Right cardiac atrium (tissue), 5 donors: Measurements from ENCODE around the gene IFNA10. TPM values are rescaled to one million over a fixed set of nuclear protein-coding genes. Genes with fewer than 3 reads are reported as not detected.
"Not testable (repeated sequence)": the region's sequence is repeated elsewhere in the genome, so short reads cannot be mapped to it uniquely, and the experiment has no call there.

Source experiments
- ATAC-seq, 2 donors: fragments of 200-7000 bp; cut with Tn5 transposase; one replicate each; pipeline versions ENCODE4 v1.8.0 to v1.9.1; 2020; ENCODE audit warnings: moderate library complexity in 2 of 2, mild to moderate bottlenecking in 1 of 2
- DNase-seq, 3 donors: peaks; one replicate each; pipeline ENCODE4 v3.0.0-alpha.2; 2020
- H3K27ac ChIP-seq: one replicate; pipeline ENCODE4 v1.5.1; 2013; ENCODE audit warnings: mild to moderate bottlenecking, low read length, control low read depth, moderate library complexity
- H3K27me3 ChIP-seq: one replicate; pipeline ENCODE4 v1.6.1; 2013; ENCODE audit not compliant: control insufficient read depth, insufficient read depth
- H3K4me1 ChIP-seq: one replicate; pipeline ENCODE4 v1.6.1; 2013; ENCODE audit warnings: low read length; ENCODE audit not compliant: control insufficient read depth, insufficient read depth
- H3K4me3 ChIP-seq: one replicate; pipeline ENCODE4 v1.5.1; 2013; ENCODE audit warnings: low read length, control low read depth
- H3K9me3 ChIP-seq: one replicate; pipeline ENCODE4 v1.6.1; 2013; ENCODE audit warnings: low read length; ENCODE audit not compliant: control insufficient read depth
- WGBS: extraction: QIAGEN DNeasy Blood & Tissue Kit; methylation state at CpG from one replicate; pipeline ENCODE4 v1.1.7; 2013; 5-methylcytosine and 5-hydroxymethylcytosine counted together
- intact Hi-C, 4 donors: fragments of 100-400 bp; cut with DNase I; formaldehyde crosslinking; loops; one replicate each; pipeline versions ENCODE4 v1.11.0 to v1.14.0; 2022 to 2023
- polyA plus RNA-seq: library from polyadenylated mRNA; stranded (reverse); fragments of 200-250 nt; gene quantifications from one replicate; pipeline ENCODE4 v1.2.3, GENCODE V29; 2013
- total RNA-seq, 4 donors: library from RNA; stranded (reverse); fragmentation: NEBNext Ultra II Directional; extraction: Animal tissue kit (Norgen Biotek cat#: 25700); gene quantifications; one replicate each; pipeline ENCODE4 v1.2.1, GENCODE V29; 2021
- donor health status: healthy with polysubstance abuse.
- donor health status: DM: no; HTN: yes; CAD: no.
- donor health status: DM: no; HTN: no; CAD: no.
- donor health status: DM: no; HTN: yes; CAD: no; lungs with severe emphysema.
- donor health status: DM: yes; HTN: yes; CAD: no.

Gene IFNA10
- total and polyA plus RNA-seq, 5 donors: not detected

DNA sequence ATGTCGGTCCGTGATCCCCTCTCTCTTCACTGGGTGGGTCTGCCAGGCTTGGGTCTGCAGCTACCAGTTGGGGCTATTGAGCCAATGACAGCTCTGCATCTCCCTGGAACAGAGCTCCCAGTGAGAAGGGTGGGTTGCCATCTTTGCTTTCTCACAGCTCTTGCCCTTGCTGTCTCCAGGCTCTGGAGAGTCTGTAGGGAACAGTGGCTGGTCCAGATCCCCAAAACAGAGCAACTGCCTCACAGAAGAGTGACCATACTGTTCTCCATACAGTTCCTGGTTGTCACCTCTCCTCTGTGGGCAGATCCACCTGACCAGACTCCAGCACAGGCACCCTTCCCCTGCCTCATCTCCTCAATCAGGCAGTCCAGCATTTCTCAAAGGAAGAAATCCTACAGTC, 26.3 kb upstream of the IFNA10 start:
- intact Hi-C loops: no loop called here
- no peak overlapping the region for H3K4me3 ChIP-seq
- H3K9me3 ChIP-seq: no peaks in the 10 kb centered on the region
- 79% methylated on average over 2 of the region's 2 CpGs for WGBS
- ATAC-seq: no peak
- no peak overlapping the region for H3K27ac ChIP-seq
- H3K27me3 ChIP-seq: no peaks in the 10 kb centered on the region
- no peaks in the 10 kb centered on the region for H3K4me1 ChIP-seq
- DNase-seq: no peak

DNA sequence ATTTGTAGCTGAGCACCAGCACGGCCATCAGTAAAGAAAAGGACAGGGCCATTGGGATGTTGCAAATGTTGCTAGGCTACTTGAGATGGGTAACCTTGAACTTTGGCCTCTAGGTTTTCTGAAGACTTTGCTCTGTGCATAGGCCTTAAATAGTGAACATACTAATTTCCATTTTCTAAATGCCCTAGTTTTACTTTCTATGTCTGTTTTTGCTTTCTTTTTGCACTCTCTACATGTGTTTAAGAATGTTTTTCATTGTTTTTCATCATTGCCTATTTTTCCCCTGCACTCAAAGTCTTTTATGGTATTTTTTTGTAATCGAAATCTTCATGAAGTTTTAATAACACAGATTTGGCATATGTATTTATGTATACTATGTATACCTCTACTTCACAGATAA, 21.2 kb upstream of the IFNA10 start, which contains the start of gene IFNA17:
IFNA17 (minus strand) TSS at position 101 of the 400 bp plus-strand sequence; CDS start at position 52, 49 bp downstream.
- no peak for ATAC-seq
- Histone ChIP-seq H3K27me3 (no peaks in the 10 kb centered on the region), H3K27ac (no peak within 1 kb of the TSS), H3K9me3 (no peaks in the 10 kb centered on the region), H3K4me3 (no peak within 1 kb of the TSS), H3K4me1 (no peaks in the 10 kb centered on the region)
- no peak for DNase-seq
- WGBS: 80% methylated on average over 2 of the region's 2 CpGs
- intact Hi-C loops: no loop called here

DNA sequence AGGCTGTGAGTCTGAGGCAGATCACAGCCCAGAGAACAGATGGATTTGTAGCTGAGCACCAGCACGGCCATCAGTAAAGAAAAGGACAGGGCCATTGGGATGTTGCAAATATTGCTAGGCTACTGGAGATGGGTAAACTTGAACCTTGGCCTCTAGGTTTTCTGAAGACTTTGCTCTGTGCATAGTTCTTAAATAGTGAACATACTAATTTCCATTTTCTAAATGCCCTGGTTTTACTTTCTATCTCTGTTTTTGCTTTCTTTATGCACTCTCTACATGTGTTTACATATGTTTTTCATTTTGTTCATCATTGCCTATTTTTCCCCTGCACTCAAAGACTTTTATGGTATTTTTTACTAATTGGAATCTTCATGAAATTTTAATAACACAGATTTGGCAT, 10.3 kb upstream of the IFNA10 start, which contains the start of gene IFNA16:
IFNA16 (minus strand) TSS at position 101 of the 400 bp plus-strand sequence; CDS start at position 95, 6 bp downstream.
- DNase-seq, ATAC-seq, intact Hi-C loops, H3K4me3 ChIP-seq, H3K4me1 ChIP-seq, H3K27me3 ChIP-seq, H3K27ac ChIP-seq, H3K9me3 ChIP-seq: not testable (repeated sequence)
- 88% methylated on average over 1 of the region's 1 CpG for WGBS

DNA sequence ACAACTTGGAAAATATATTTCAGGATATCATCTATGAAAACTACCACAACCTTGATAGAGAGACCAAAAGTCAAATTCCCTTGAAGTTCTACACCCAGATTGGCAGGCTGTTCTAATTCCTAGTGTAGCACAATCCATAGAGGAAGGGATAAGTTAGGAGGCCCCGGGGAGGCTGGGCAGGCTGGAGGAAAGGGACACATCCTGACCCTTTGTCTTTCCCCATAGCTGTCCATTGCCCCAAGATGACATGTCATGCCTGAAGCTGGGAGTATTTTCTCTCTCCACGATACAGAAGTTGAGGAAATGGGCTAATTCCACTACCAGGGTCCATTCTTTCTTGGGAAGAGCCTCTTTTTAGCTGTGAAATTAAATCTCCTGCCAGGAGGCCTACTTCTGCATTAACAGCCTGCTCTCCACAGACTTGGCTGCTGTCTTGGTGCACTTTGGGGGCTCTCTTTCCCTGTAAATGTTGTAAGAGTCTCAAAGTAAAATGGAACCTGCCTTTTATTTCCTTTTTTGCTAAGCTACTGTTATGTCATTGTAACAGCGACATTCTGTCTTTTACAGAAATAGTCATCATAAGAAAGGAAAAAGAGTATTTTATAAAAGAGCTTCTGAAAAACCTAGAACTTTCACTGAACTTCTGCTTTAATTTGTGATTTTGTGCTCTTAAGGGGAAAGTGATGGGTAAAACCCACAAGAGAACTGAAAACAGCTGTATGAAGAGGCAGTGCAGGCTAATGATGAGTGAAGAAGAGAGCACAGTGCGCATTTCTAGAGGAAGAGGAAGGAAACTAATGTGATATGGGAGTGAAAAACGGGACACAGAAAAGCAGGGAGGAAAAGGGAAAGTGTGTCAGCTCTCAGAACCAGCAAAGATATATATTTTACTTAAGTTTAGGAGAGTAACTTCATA, 6.7 kb upstream of the IFNA10 start:
- H3K27ac ChIP-seq, H3K4me3 ChIP-seq, intact Hi-C loops, H3K4me1 ChIP-seq, ATAC-seq, DNase-seq, H3K9me3 ChIP-seq, H3K27me3 ChIP-seq: not testable (repeated sequence)
- WGBS: 39% methylated on average over 5 of the region's 5 CpGs

DNA sequence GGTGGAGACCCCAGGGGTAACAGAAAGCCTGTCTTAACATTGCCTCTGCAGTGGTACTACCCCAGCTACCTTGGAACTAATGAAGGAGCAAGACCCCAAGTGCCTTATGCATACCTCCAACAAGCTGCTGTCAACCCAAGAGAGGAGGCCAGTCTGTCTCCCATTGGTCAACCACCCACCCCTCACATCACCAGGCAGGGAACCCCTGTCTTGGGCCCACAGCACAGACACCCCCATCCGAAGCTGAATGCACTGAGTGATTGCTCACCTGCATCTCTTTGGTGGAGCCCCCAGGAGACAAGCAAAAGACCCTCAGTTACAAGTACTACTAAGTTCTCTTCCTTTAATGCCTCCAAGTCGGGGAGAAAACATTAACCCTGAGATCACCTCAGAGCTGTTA, 5.2 kb upstream of the IFNA10 start:
- H3K9me3 ChIP-seq, DNase-seq, H3K27ac ChIP-seq, H3K4me3 ChIP-seq, H3K27me3 ChIP-seq, H3K4me1 ChIP-seq, intact Hi-C loops: not testable (repeated sequence)
- peak in 1 of 2 donors; percentile 11 for ATAC-seq
- 59% methylated on average over 2 of the region's 2 CpGs for WGBS

DNA sequence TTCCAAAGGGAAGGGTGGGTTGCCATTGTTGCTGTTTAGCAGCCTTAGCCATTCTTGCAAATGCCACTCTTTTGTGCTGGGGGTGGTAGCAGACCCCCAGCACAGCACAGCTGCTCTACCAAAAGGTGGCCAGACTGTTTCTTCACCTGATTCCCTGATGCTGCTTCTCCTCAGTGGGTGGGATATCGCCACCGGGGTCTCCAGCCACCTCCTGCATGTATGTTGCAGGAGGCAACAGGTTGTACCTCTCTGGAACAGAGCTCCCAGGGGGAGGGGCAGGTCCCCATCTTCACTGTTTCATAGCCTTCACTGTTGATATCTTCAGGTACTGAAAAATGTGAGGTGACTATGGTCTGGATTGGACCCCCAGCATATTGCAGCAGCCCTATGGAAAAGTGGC, 3.8 kb upstream of the IFNA10 start:
- H3K4me3 ChIP-seq, DNase-seq, H3K4me1 ChIP-seq, H3K27ac ChIP-seq, intact Hi-C loops, H3K9me3 ChIP-seq, H3K27me3 ChIP-seq, ATAC-seq: not testable (repeated sequence)
- WGBS: 95% methylated on average over 2 of the region's 2 CpGs

DNA sequence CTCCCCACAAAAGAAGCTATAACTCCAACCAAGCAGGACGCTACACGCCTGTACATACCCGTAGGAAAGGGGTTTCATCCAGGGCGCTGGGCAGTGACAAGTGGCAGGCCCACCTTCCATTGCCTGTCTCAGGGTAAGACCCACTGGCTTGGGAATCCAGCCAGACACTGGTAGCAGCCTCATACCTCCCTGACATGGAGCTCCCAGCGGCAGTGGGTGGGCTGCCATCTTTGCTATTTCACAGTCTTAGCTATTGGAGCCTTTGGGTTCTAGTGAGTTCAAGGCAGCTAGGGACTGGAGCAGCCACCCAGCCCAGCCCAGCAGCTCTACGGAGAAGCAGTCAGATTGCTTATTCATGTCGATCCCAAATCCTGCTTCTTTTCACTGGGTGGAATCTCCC, 3.4 kb upstream of the IFNA10 start:
- ATAC-seq: no peak
- Histone ChIP-seq H3K27ac (no peak overlapping the region), H3K4me3 (no peak overlapping the region), H3K9me3 (no peaks in the 10 kb centered on the region), H3K4me1 (no peaks in the 10 kb centered on the region), H3K27me3 (no peaks in the 10 kb centered on the region)
- DNase-seq: no peak
- intact Hi-C loops: no loop called here
- WGBS: 89% methylated on average over 7 of the region's 7 CpGs

- Histone ChIP-seq H3K27ac (no peak overlapping the region), H3K9me3 (no peaks in the 10 kb centered on the region), H3K4me1 (no peaks in the 10 kb centered on the region), H3K4me3 (no peak overlapping the region), H3K27me3 (no peaks in the 10 kb centered on the region)
- intact Hi-C loops: no loop called here
- no peak for DNase-seq
- no peak for ATAC-seq
Measured at GRCh38 chr9:21205204-21205603, 1.7 kb downstream of the IFNA10 start.

DNA sequence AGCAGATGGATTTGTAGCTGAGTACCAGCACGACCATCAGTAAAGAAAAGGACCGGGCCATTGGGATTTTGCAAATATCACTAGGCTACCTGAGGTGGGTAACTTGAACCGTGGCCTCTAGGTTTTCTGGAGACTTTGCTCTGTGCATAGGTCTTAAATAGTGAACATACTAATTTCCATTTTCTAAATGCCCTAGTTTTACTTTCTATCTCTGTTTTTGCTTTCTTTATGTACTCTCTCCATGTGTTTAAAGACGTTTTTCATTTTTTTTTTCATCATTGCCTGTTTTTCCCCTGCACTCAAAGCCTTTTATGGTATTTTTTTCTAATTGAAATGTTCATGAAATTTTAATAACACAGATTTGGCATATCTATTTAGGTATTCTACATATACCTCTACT, 4.8 kb downstream of the IFNA10 start, which contains the start of gene IFNA7:
IFNA7 (minus strand) TSS at position 101 of the 400 bp plus-strand sequence; CDS start at position 61, 40 bp downstream.
- intact Hi-C loops, H3K4me3 ChIP-seq, ATAC-seq, DNase-seq, H3K9me3 ChIP-seq, H3K27me3 ChIP-seq, H3K4me1 ChIP-seq, H3K27ac ChIP-seq: not testable (repeated sequence)
- WGBS: 67% methylated on average over 4 of the region's 4 CpGs

- H3K27ac ChIP-seq, H3K4me3 ChIP-seq, H3K27me3 ChIP-seq, H3K9me3 ChIP-seq, intact Hi-C loops, DNase-seq, H3K4me1 ChIP-seq: not testable (repeated sequence)
- ATAC-seq: peak; percentile 72 to 73
- WGBS: 32% methylated on average over 6 of the region's 6 CpGs
Measured at GRCh38 chr9:21194867-21195776, 11.8 kb downstream of the IFNA10 start.

DNA sequence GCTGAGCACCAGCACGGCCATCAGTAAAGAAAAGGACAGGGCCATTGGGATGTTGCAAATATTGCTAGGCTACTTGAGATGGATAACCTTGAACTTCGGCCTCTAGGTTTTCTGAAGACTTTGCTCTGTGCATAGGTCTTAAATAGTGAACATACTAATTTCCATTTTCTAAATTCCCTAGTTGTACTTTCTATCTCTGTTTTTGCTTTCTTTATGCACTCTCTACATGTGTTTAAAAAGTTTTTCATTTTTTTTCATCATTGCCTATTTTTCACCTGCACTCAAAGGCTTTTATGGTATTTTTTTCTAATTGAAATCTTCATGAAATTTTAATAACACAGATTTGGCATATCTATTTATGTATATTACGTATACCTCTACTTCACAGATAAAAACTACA, 19.5 kb downstream of the IFNA10 start, which contains the start of gene IFNA4:
IFNA4 (minus strand) TSS at position 101 of the 400 bp plus-strand sequence; CDS start at position 45, 56 bp downstream.
- DNase-seq, ATAC-seq, H3K27ac ChIP-seq, intact Hi-C loops, H3K9me3 ChIP-seq, H3K4me1 ChIP-seq, H3K4me3 ChIP-seq, H3K27me3 ChIP-seq: not testable (repeated sequence)
- 87% methylated on average over 3 of the region's 3 CpGs for WGBS
